ENCODE results near the gene ORM2.

GRCh38 chr9:114289571-114290481 is 39.8 kb upstream of the ORM2 start:
- TF ChIP-seq HMG20A (CRISPR knock-in tag; IDR thresholded peaks at IDR 0.05; ENCODE audit: borderline replicate concordance) (no peak), ZNF138 (CRISPR knock-in tag; IDR thresholded peaks at IDR 0.05; ENCODE audit: low read depth) (no peak), RNF2 (conservative IDR thresholded peaks at IDR 0.05; ENCODE audit: low read depth) (no peak), CBX2 (IDR thresholded peaks at IDR 0.05; ENCODE audit: low read depth, low read length) (no peak), CBX2 (CRISPR knock-in tag; IDR thresholded peaks at IDR 0.05; ENCODE audit: low read depth) (no peak)
- TF ChIP-seq, protein P1, sequence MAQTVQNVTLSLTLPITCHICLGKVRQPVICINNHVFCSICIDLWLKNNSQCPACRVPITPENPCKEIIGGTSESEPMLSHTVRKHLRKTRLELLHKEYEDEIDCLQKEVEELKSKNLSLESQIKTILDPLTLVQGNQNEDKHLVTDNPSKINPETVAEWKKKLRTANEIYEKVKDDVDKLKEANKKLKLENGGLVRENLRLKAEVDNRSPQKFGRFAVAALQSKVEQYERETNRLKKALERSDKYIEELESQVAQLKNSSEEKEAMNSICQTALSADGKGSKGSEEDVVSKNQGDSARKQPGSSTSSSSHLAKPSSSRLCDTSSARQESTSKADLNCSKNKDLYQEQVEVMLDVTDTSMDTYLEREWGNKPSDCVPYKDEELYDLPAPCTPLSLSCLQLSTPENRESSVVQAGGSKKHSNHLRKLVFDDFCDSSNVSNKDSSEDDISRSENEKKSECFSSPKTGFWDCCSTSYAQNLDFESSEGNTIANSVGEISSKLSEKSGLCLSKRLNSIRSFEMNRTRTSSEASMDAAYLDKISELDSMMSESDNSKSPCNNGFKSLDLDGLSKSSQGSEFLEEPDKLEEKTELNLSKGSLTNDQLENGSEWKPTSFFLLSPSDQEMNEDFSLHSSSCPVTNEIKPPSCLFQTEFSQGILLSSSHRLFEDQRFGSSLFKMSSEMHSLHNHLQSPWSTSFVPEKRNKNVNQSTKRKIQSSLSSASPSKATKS (CRISPR knock-in tag; IDR thresholded peaks at IDR 0.05) = no peak
- TF ChIP-seq, protein P2, sequence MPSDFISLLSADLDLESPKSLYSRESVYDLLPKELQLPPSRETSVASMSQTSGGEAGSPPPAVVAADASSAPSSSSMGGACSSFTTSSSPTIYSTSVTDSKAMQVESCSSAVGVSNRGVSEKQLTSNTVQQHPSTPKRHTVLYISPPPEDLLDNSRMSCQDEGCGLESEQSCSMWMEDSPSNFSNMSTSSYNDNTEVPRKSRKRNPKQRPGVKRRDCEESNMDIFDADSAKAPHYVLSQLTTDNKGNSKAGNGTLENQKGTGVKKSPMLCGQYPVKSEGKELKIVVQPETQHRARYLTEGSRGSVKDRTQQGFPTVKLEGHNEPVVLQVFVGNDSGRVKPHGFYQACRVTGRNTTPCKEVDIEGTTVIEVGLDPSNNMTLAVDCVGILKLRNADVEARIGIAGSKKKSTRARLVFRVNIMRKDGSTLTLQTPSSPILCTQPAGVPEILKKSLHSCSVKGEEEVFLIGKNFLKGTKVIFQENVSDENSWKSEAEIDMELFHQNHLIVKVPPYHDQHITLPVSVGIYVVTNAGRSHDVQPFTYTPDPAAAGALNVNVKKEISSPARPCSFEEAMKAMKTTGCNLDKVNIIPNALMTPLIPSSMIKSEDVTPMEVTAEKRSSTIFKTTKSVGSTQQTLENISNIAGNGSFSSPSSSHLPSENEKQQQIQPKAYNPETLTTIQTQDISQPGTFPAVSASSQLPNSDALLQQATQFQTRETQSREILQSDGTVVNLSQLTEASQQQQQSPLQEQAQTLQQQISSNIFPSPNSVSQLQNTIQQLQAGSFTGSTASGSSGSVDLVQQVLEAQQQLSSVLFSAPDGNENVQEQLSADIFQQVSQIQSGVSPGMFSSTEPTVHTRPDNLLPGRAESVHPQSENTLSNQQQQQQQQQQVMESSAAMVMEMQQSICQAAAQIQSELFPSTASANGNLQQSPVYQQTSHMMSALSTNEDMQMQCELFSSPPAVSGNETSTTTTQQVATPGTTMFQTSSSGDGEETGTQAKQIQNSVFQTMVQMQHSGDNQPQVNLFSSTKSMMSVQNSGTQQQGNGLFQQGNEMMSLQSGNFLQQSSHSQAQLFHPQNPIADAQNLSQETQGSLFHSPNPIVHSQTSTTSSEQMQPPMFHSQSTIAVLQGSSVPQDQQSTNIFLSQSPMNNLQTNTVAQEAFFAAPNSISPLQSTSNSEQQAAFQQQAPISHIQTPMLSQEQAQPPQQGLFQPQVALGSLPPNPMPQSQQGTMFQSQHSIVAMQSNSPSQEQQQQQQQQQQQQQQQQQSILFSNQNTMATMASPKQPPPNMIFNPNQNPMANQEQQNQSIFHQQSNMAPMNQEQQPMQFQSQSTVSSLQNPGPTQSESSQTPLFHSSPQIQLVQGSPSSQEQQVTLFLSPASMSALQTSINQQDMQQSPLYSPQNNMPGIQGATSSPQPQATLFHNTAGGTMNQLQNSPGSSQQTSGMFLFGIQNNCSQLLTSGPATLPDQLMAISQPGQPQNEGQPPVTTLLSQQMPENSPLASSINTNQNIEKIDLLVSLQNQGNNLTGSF (CRISPR knock-in tag; IDR thresholded peaks at IDR 0.05) = no peak

Data from HepG2 (cell line).